ENCODE measurements around the gene AKR1C3.
"Not testable (repeated sequence)": the region's sequence is repeated elsewhere in the genome, so short reads cannot be mapped to it uniquely, and the experiment has no call there.

Gene AKR1C3

GRCh38 chr10:5088703-5089261 is 5.4 kb upstream of the AKR1C3 start:
- no peak for DNase-seq (ENCODE audit: low read depth)

GRCh38 chr10:5089865-5090264 is 4.3 kb upstream of the AKR1C3 start:
- DNase-seq (ENCODE audit: low read depth) = no peak

- DNase-seq (ENCODE audit: low read depth) = no peak
Measured at GRCh38 chr10:5090551-5090950, 3.7 kb upstream of the AKR1C3 start.

- no peak for DNase-seq (ENCODE audit: low read depth)
Measured at GRCh38 chr10:5091196-5091595, 3.0 kb upstream of the AKR1C3 start.

GRCh38 chr10:5092375-5092774 is 1.8 kb upstream of the AKR1C3 start:
- DNase-seq (ENCODE audit: low read depth) = no peak

- DNase-seq (ENCODE audit: low read depth) = no peak
Measured at GRCh38 chr10:5092848-5093790, 1.1 kb upstream of the AKR1C3 start.

- no peak for DNase-seq (ENCODE audit: low read depth)
Measured at GRCh38 chr10:5095687-5096086, 1.5 kb downstream of the AKR1C3 start.

GRCh38 chr10:5096108-5096507 is 1.9 kb downstream of the AKR1C3 start:
- DNase-seq (ENCODE audit: low read depth) = no peak

- DNase-seq (ENCODE audit: low read depth) = not testable (repeated sequence)
Measured at GRCh38 chr10:5102479-5102878, 8.3 kb downstream of the AKR1C3 start.

GRCh38 chr10:5103481-5103880 is 9.3 kb downstream of the AKR1C3 start:
- DNase-seq (ENCODE audit: low read depth) = no peak

GRCh38 chr10:5105626-5106025 is 11.4 kb downstream of the AKR1C3 start:
- DNase-seq (ENCODE audit: low read depth) = no peak

- no peak for DNase-seq (ENCODE audit: low read depth)
Measured at GRCh38 chr10:5106553-5106952, 12.3 kb downstream of the AKR1C3 start.

GRCh38 chr10:5107860-5108526 is 13.8 kb downstream of the AKR1C3 start:
- no peak for DNase-seq (ENCODE audit: low read depth)

- no peak for DNase-seq (ENCODE audit: low read depth)
Measured at GRCh38 chr10:5108658-5109416, 14.6 kb downstream of the AKR1C3 start.

GRCh38 chr10:5109861-5110260 is 15.6 kb downstream of the AKR1C3 start:
- DNase-seq (ENCODE audit: low read depth) = not testable (repeated sequence)

- no peak for DNase-seq (ENCODE audit: low read depth)
Measured at GRCh38 chr10:5116621-5117020, 22.4 kb downstream of the AKR1C3 start.

GRCh38 chr10:5117026-5117425 is 22.8 kb downstream of the AKR1C3 start:
- DNase-seq (ENCODE audit: low read depth) = no peak

- DNase-seq (ENCODE audit: low read depth) = not testable (repeated sequence)
Measured at GRCh38 chr10:5119997-5120396, 25.8 kb downstream of the AKR1C3 start.

GRCh38 chr10:5123886-5124285 is 29.7 kb downstream of the AKR1C3 start:
- DNase-seq (ENCODE audit: low read depth) = no peak

GRCh38 chr10:5125315-5126044 is 31.3 kb downstream of the AKR1C3 start:
- DNase-seq (ENCODE audit: low read depth) = no peak

- no peak for DNase-seq (ENCODE audit: low read depth)
Measured at GRCh38 chr10:5135581-5135980, 41.4 kb downstream of the AKR1C3 start.

Measured in stimulated activated CD8-positive, alpha-beta memory T cell treated with anti-CD3 and anti-CD28 coated beads, Interleukin-12 subunit alpha, Interleukin-12 subunit beta, amount 100 ng/mL, for 4 hours (primary cell).